Rectal smooth muscle tissue (tissue), 1 donor: Measurements from ENCODE around the gene GALNT18.

Source experiments
- H3K27ac ChIP-seq: one replicate; pipeline ENCODE4 v1.7.0; 2013; ENCODE audit warnings: low read depth, low read length, inconsistent platforms
- H3K27me3 ChIP-seq: one replicate; pipeline ENCODE4 v1.7.0; 2013; ENCODE audit warnings: low read length; ENCODE audit not compliant: control insufficient read depth, insufficient read depth
- H3K36me3 ChIP-seq: one replicate; pipeline ENCODE4 v1.7.0; 2013; ENCODE audit warnings: low read length; ENCODE audit not compliant: control insufficient read depth, insufficient read depth
- H3K4me1 ChIP-seq: one replicate; pipeline ENCODE4 v1.7.0; 2013; ENCODE audit warnings: low read length; ENCODE audit not compliant: control insufficient read depth, insufficient read depth
- H3K4me3 ChIP-seq: one replicate; pipeline ENCODE4 v1.7.0; 2013; ENCODE audit warnings: low read length
- H3K9ac ChIP-seq: one replicate; pipeline ENCODE4 v1.7.0; 2013; ENCODE audit warnings: low read length

Gene GALNT18

DNA sequence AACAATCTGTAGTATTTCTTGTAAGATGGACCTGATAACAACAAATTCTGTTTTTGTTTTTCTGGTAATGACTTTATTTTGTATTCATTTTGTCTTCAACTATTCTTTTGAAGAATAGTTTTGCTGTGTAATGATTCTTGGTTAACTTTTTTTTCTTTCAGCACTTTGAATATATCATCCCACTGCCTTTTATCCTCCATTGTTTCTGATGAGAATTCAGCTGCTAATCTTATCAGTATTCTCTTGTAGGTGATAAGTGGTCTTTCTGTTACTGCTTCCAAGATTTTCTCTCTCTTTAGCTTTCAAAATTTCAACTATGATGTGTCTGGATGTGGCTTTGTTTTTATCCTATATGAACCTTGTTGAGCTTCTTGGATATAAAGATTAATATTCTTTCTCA lies 21.5 kb downstream of the GALNT18 start:
- H3K36me3 ChIP-seq = no peaks in the 10 kb centered on the region
- no peak overlapping the region for H3K27ac ChIP-seq
- H3K4me1 ChIP-seq = no peaks in the 10 kb centered on the region
- H3K4me3 ChIP-seq = no peak overlapping the region
- no peak overlapping the region for H3K9ac ChIP-seq
- H3K27me3 ChIP-seq = no peaks in the 10 kb centered on the region

DNA sequence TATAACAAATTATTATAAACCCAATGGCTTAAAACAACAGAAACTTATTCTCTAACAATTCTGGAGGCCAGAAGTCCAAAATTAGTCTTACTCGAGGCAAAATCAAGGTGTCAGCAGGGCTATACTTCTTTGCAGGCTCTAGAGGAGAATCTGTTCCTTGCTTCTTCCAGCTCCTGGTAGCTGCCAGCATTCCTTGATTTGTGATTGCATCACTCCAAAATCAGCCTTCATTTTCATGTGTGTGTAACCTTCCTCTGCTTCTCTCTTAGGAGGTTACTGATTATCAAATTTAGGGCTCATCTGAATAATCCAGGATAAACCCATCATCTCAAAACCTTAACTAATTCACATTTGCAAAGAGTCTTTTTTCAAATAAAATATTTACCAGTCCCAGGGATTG lies 23.6 kb downstream of the GALNT18 start:
- Histone ChIP-seq H3K9ac (no peak overlapping the region), H3K27me3 (no peaks in the 10 kb centered on the region), H3K27ac (no peak overlapping the region), H3K4me3 (no peak overlapping the region), H3K4me1 (no peaks in the 10 kb centered on the region), H3K36me3 (no peaks in the 10 kb centered on the region)

DNA sequence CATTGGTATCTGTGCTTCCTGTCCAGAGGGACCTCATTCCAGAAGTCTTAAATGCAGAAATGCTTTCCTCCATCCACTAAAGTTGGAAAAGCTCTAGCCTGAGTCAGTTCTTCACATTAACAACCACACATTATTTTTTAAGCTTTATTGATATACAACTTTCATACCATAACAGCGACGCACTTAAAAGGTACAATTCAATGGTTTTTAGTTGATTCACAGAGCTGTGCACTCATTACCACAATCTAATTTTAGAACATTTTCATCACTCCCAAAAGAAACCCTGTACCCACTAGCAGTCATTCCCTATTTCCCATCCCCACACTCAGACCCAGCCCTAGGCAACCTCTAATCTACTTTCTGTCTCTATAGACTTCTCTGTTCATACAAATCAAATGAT lies 27.6 kb downstream of the GALNT18 start:
- H3K4me3 ChIP-seq = no peak overlapping the region
- H3K36me3 ChIP-seq = no peaks in the 10 kb centered on the region
- H3K27me3 ChIP-seq = no peaks in the 10 kb centered on the region
- H3K27ac ChIP-seq = no peak overlapping the region
- no peak overlapping the region for H3K9ac ChIP-seq
- H3K4me1 ChIP-seq = peaks cover 3% of the 10 kb centered on the region

DNA sequence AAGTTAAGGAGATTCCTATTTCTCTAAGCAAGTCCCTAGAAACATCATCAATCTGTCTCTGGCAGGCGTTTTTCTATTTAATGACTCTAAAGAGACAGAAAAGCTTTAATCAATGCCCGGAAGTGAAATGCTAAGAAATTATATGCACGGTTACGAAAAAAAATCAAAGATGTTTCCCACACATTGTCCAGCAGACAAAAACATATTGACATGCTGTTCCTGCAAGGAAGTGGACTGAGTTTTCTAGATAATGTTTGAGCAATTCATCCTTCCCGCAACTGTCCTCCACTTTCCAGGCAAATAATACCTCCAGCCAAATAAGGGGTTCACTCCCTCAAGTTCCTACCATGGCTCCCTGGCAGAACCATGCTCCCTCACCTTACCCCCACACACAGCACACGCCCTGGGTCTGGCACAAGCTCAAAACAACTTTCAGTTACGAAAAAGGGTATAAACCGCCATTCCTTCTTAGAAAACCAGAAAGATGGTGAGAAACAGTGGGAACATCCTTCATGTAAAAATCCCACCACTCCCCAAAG lies 29.6 kb downstream of the GALNT18 start:
- Histone ChIP-seq H3K36me3 (no peaks in the 10 kb centered on the region), H3K4me3 (no peak overlapping the region), H3K9ac (no peak overlapping the region), H3K27me3 (no peaks in the 10 kb centered on the region), H3K4me1 (peaks cover 4% of the 10 kb centered on the region), H3K27ac (no peak overlapping the region)

DNA sequence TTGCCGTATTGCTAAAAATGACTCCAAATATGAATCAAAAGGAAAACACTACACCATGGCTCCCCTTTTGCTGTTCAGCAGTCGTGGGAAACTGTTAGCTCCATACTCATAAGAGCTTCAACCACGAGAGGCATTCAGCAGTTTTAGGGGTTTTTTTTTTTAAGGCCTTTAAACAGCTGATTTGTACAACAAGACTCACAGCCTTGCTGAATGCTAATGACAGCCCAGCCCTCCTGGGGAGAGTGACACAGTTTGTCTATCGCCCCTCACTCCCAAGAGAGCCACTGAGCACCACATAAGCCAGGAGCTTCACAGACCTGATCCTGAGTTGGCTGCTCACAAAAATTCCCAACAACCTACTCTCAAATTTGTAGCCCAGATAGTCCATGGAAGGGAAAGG lies 32.4 kb downstream of the GALNT18 start:
- no peak overlapping the region for H3K9ac ChIP-seq
- peaks cover 5% of the 10 kb centered on the region for H3K4me1 ChIP-seq
- H3K36me3 ChIP-seq = no peaks in the 10 kb centered on the region
- no peaks in the 10 kb centered on the region for H3K27me3 ChIP-seq
- no peak overlapping the region for H3K4me3 ChIP-seq
- no peak overlapping the region for H3K27ac ChIP-seq

DNA sequence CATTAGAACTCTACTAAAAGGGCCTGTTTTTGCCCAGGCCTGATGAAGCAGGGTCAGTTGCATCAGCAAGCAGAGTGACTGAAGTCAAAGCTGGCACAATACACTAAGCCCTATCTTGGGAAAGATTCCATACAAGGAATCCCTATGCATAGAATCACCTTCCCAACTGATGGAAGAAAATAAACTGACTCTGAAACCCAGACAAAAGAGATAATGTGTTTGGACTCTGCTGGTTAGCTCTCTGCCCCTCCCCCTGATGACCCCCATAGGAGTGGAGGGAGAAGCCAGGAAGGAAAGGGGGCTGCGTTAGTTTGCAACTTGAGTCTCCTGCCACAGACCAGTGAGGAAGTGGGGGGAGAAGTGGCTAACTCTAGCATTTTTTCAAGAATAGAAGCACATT lies 32.9 kb downstream of the GALNT18 start:
- Histone ChIP-seq H3K9ac (no peak overlapping the region), H3K27me3 (no peaks in the 10 kb centered on the region), H3K4me1 (peaks cover 5% of the 10 kb centered on the region), H3K27ac (no peak overlapping the region), H3K4me3 (no peak overlapping the region), H3K36me3 (no peaks in the 10 kb centered on the region)

DNA sequence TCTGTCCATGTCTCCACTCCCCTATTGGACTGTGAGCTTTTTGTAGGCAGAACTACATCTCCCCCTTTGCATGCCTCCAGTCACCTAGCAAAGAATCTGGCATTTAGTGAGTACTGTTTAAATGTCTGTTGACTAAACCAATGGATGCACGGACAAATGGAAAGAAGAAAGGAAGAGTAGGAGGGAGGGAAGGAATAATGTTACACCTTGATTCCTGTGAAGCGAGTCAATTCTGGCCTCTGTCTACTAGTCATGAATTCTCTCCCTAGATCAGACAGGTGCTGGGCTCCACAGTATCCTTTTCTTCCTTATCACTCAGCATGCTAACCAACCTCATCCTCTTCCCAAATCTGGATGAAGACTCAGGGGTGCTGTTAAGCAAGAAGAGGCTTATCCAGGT lies 33.6 kb downstream of the GALNT18 start:
- Histone ChIP-seq H3K4me1 (peaks cover 5% of the 10 kb centered on the region), H3K27me3 (no peaks in the 10 kb centered on the region), H3K27ac (no peak overlapping the region), H3K36me3 (no peaks in the 10 kb centered on the region), H3K4me3 (no peak overlapping the region), H3K9ac (no peak overlapping the region)

DNA sequence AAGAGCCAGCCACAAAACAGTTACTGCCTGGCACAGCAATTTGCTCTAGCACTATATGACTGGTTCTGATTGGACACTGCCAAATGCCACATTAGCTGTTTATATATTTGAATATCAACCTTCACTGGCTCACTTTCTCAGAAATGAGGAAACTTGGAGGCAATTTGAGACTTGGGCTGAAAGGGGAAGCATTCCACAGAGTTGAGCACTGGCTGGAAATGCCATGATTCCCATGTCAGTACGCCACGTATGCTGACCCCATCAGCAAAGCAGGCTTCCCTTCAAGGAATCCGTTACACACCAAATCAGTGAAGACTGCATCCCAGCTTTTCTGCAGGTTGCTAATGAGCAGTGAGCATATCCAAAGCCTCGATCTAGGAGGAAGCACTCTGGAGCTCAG lies 34.7 kb downstream of the GALNT18 start:
- Histone ChIP-seq H3K36me3 (no peaks in the 10 kb centered on the region), H3K9ac (no peak overlapping the region), H3K4me1 (peaks cover 6% of the 10 kb centered on the region), H3K27me3 (no peaks in the 10 kb centered on the region), H3K27ac (no peak overlapping the region), H3K4me3 (no peak overlapping the region)

DNA sequence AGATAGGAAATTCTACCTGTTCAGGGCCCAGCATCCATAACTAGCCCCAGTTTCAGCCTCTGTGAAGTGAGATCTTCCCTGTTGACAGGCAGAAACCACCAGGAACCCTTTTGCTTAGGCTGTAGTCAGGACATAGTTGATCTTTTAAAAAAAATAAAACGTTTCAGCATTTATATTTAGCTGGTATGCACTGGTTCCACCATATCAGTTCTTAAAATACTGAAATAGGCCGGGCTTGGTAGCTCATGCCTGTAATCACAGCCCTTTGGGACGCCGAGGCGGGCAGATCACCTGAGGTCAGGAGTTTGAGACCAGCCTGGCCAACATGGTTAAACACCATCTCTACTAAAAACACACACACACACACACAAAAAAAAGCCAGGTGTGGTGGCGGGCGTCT lies 35.3 kb downstream of the GALNT18 start:
- no peak overlapping the region for H3K9ac ChIP-seq
- no peaks in the 10 kb centered on the region for H3K27me3 ChIP-seq
- no peak overlapping the region for H3K27ac ChIP-seq
- H3K4me1 ChIP-seq = peaks cover 9% of the 10 kb centered on the region
- H3K4me3 ChIP-seq = no peak overlapping the region
- no peaks in the 10 kb centered on the region for H3K36me3 ChIP-seq

DNA sequence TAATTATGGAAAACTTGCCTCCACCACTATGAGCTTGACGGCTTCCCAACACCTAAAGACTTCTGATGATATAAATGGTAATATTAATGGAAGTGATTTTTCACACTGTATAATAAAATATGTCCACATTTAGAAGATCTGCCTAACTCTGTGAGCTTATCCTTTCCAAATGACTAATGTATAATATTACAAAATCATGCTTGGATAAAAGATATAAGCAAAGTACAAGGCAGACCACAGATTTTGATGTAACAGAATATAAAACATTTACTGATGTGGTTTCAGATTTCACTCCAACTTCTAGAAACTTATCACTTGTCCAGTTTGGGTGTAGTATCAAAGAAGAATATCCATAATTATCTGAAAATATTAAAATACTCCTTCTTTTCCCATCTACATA lies 36.9 kb downstream of the GALNT18 start:
- peaks cover 19% of the 10 kb centered on the region for H3K4me1 ChIP-seq
- H3K9ac ChIP-seq = no peak overlapping the region
- H3K27me3 ChIP-seq = no peaks in the 10 kb centered on the region
- H3K27ac ChIP-seq = no peak overlapping the region
- no peak overlapping the region for H3K4me3 ChIP-seq
- no peaks in the 10 kb centered on the region for H3K36me3 ChIP-seq

DNA sequence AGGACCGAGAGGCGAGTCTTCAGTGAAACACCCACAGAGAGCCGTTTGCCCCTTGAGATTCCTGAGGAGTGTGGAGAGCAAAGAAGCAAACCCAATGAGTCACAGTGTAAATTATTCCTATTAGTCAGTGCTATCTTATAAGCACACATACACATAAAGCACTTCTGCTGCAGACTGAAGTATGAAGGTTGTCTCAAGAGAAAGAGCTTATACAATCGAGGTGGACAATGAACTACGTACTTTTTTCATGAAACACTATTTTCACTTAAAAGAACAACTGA lies 37.3 kb downstream of the GALNT18 start:
- Histone ChIP-seq H3K4me1 (peaks cover 19% of the 10 kb centered on the region), H3K27ac (no peak overlapping the region), H3K4me3 (no peak overlapping the region)

DNA sequence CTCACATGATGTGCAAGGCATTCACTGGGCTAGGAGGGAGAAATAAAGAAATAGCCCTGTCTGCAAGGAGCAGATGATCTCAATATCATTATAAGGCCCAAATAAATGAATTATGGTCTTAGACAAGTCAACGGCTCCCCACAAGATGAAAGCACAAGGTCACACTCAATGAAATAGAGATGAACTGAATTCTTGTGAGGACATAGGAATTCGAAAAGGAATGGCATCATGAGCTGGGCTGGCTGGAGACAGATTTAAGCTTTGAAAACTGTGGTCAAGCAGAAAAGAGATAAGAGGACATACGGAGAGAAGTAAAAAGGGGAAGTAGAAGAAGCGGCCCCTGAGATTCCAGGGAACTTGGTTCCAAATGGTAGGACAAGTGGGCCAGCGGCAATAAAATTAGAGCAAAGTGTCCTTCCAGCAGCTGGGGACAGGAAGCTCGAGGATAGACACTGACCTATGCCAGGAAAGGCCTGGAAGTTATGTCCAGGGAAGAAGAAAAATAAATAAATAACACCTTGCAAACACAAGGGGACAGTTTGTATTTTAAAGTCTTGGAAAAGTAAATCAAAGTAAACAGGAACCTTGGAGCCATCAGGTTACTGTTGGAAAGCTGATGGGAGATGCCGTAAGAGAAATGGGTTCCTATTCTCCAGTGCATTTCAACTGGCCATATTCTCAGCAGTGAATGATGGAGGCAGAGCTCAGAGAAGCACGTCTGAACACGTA lies 37.8 kb downstream of the GALNT18 start:
- peaks cover 21% of the 10 kb centered on the region for H3K4me1 ChIP-seq
- H3K27me3 ChIP-seq = no peaks in the 10 kb centered on the region
- no peak overlapping the region for H3K4me3 ChIP-seq
- no peak overlapping the region for H3K9ac ChIP-seq
- no peaks in the 10 kb centered on the region for H3K36me3 ChIP-seq
- H3K27ac ChIP-seq = no peak overlapping the region

More for the DNA sequence above, 37.3 kb downstream of the GALNT18 start:
- Histone ChIP-seq H3K36me3 (no peaks in the 10 kb centered on the region), H3K9ac (no peak overlapping the region), H3K27me3 (no peaks in the 10 kb centered on the region)

DNA sequence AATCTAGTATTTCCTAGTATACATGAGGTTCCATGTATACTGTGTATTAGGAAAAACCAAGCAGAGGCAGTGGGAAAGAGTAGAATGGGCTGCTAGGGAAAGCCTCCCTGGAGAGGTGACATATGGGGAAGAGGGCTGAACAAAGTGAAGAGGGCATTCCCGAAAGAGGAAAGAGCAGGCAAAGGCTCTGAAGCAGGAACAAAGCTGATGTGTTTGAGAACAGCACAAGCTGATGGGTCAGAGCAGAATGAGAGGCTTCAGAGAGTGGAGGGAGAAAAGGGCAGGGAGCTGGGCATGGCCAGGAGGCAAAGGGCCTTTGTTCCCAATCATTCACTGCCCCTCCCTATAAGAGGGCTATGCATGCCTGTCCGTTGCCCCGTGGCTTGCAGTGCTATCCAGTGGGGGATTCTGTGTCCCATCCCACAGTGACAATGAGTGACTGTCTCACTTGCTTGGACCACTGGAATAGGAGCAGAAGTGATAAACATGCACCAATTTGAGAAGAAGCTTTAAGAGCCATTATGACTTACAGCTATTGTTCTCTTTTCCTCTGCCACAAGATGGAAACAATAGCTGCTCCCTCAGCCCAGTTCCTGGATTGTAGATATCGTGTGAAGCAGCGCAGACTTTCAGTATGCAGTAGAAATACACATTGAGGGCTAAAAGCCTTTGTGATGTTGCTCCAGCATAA lies 39.6 kb downstream of the GALNT18 start:
- H3K4me3 ChIP-seq = no peak overlapping the region
- H3K9ac ChIP-seq = no peak overlapping the region

More for the DNA sequence above, 39.6 kb downstream of the GALNT18 start:
- Histone ChIP-seq H3K27ac (peak overlapping the region; percentile 15), H3K4me1 (peaks cover 24% of the 10 kb centered on the region), H3K36me3 (no peaks in the 10 kb centered on the region), H3K27me3 (no peaks in the 10 kb centered on the region)
